ENCODE data around the gene BPIFB3.

DNA sequence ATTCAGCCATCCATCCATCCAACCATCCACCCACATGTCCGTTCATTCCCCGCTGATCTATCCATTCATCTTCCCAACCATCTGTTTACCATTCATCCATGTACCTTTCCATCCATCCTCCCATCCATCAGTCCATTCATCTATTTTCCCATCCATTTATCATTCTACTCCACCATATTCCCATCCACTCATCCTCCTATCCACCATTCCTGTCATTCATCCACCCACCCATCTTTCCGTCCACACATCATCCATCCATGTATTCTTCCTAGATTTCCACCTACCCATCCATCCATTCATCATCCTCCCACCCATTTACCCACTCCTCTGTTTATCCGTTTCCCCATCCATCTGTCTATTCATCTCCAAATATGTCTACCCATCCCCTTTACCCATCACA is 15.5 kb upstream of the BPIFB3 start:
- TF ChIP-seq, protein P1, sequence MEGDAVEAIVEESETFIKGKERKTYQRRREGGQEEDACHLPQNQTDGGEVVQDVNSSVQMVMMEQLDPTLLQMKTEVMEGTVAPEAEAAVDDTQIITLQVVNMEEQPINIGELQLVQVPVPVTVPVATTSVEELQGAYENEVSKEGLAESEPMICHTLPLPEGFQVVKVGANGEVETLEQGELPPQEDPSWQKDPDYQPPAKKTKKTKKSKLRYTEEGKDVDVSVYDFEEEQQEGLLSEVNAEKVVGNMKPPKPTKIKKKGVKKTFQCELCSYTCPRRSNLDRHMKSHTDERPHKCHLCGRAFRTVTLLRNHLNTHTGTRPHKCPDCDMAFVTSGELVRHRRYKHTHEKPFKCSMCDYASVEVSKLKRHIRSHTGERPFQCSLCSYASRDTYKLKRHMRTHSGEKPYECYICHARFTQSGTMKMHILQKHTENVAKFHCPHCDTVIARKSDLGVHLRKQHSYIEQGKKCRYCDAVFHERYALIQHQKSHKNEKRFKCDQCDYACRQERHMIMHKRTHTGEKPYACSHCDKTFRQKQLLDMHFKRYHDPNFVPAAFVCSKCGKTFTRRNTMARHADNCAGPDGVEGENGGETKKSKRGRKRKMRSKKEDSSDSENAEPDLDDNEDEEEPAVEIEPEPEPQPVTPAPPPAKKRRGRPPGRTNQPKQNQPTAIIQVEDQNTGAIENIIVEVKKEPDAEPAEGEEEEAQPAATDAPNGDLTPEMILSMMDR (IDR thresholded peaks at IDR 0.05), result no peak
- TF ChIP-seq POLR2A (IDR thresholded peaks at IDR 0.05), result no peak

All from Peyer's patch (tissue), 4 donors.